ENCODE results near the gene CREBRF. TPM values are rescaled to one million over a fixed set of nuclear protein-coding genes. Genes with fewer than 3 reads are reported as not detected.

CREBRF gene
- total and polyA plus RNA-seq, 9 of the 15 experiments (the other 6 are each of a cell fraction or from before 2014, with no cell fraction given): 1.1 to 4.9 (median 2.9) TPM

- no peak for TF ChIP-seq ASH1L (IDR thresholded peaks at IDR 0.05; ENCODE audit: borderline replicate concordance, low read depth, partially characterized antibody)
- TF ChIP-seq KAT8 (IDR thresholded peaks at IDR 0.05; ENCODE audit: low read depth): no peak
- TF ChIP-seq BRF1 (IDR thresholded peaks at IDR 0.05; ENCODE audit: borderline replicate concordance, extremely low read depth, insufficient read length): no peak
- TF ChIP-seq KAT2B (IDR thresholded peaks at IDR 0.05; ENCODE audit: low read depth, low read length): no peak
- TF ChIP-seq ATF2 (CRISPR knock-in tag; IDR thresholded peaks at IDR 0.05): no peak
- no peak for TF ChIP-seq ZNF766 (CRISPR knock-in tag; conservative IDR thresholded peaks at IDR 0.05)
- no peak for TF ChIP-seq FOXJ2 (tag; IDR thresholded peaks at IDR 0.05)
- no peak for TF ChIP-seq E2F4 (CRISPR knock-in tag; IDR thresholded peaks at IDR 0.05; ENCODE audit: low read depth)
- TF ChIP-seq ZBTB40 (IDR thresholded peaks at IDR 0.05): 0 out of 2 replicates have a peak, but pooled peaks have one; percentile 25
- TF ChIP-seq ZBTB40 (CRISPR knock-in tag; IDR thresholded peaks at IDR 0.05): no peak
- TF ChIP-seq ZNF395 (CRISPR knock-in tag; IDR thresholded peaks at IDR 0.05): peak; percentile 66; the same call in 1 of the 2 replicates
- no peak for TF ChIP-seq ZNF551 (CRISPR knock-in tag; IDR thresholded peaks at IDR 0.05)
- TF ChIP-seq ZNF140 (CRISPR knock-in tag; IDR thresholded peaks at IDR 0.05): no peak
These were observed 88.3 kb downstream of the CREBRF start, which contains the start of gene BNIP1 (continued) for GRCh38 chr5:173144200-173145176.
